COLO829 (cell line): ENCODE data around the gene EPS8.
A peak's percentile ranks its signal among the peaks of the same experiment; 100 is the strongest.
"Not testable (repeated sequence)": the region's sequence is repeated elsewhere in the genome, so short reads cannot be mapped to it uniquely, and the experiment has no call there.

ENCODE experiments used
- DNase-seq: peaks from one replicate; pipeline ENCODE4 v3.0.0; 2012; ENCODE audit warnings: low spot score

EPS8 gene

DNA sequence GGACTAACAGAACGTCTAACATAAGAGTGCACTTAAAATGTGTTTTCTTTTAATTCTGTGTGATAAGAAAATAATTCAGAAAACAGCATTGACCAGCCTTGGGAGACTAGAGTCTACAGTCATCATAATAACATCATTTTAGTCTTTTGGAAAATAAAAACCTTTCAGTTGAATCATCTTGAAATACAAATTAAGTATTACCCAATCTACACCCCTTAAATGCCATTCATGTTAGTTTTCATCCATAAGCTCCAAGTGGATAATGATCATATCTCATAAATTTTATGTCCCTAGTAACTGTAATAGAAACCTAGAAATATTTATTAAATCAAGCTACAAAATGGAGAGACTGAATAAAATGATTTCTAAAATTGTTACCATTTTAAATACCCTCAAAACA lies 32.4 kb downstream of the EPS8 start:
- no peak for DNase-seq

DNA sequence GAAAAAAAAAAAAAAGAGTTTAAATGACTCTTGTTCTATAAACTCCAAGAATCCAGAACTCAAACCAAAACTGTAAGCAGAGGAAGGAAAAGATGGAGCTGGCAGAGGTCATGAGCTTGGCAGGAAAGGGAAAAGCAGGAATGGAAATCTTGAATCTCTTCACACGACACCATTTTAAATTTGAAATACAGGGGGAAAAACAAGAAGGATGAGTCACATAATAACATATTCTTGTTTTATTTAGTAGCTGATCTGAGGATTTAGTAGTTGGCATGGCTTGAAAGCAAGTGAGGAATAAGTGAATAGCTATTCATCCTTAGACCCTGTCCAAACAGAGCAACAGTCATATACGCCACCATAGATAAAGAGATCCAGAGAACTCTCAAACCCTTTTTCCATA lies 35.0 kb downstream of the EPS8 start:
- DNase-seq = peak; percentile 92

DNA sequence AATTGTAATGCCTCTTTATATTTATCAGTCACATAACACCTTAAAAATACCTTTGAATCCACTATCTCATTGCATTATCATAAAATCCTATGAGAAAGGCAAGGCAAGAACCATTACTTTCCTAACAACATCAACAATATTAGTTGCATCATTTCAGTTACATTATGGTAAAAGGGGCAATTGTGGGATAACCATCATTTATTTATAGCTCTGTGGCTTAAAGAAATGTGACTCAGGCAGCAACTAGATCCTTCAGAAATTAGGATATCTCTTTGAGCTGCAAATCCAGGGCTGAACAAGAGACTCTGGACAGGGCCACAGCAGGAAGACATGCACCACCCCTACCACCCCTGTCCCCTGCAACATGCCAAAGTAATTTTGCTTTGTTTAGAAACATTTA lies 36.4 kb downstream of the EPS8 start:
- DNase-seq = no peak

DNA sequence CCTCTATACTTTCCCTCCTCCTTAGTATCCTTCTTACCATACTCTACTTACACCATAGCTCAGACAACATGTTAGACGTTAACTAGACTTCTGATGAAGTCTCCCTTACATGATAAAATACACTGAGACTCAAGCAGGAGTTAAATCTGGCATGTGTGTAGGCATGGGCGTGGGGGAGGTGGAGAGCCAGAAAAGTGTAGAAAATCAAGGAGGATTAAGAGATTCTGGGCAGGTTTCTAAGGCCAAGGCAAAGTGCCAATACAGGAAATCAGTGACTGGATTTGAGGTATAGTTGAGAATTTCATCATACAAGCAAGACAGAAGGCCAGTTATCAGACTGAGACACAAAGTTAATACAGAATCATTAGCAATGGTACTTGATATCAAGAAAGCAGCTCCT lies 37.4 kb downstream of the EPS8 start:
- DNase-seq = no peak

DNA sequence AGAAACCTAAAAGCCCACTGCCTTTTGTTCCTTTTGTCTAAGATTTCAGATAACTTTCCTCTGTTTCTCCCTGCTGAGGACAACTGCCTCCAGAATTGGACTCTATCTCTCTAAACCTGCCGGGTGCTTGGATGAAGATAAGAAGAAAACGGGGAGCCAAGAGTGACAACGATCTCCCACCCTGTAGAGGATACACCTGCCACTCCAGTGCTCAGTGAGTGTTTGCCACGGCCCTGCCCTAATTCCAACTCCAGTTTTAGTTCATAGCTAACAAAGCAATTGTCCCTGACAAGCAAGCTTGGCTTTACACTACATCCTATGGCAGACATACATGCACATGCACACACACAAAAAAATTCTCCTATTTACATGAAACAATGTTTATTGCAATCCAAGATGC lies 39.3 kb downstream of the EPS8 start:
- no peak for DNase-seq

DNA sequence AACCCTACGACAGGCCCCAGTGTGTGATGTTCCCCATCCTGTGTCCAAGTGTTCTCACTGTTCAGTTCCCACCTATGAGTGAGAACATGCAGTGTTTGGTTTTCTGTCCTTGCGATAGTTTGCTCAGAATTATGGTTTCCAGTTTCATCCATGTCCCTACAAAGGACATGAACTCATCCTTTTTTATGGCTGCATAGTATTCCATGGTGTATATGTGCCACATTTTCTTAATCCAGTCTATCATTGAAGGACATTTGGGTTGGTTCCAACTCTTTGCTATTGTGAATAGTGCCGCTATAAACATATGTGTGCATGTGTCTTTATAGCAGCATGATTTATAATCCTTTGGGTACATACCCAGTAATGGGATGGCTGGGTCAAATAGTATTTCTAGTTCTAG lies 47.3 kb downstream of the EPS8 start:
- not testable (repeated sequence) for DNase-seq

DNA sequence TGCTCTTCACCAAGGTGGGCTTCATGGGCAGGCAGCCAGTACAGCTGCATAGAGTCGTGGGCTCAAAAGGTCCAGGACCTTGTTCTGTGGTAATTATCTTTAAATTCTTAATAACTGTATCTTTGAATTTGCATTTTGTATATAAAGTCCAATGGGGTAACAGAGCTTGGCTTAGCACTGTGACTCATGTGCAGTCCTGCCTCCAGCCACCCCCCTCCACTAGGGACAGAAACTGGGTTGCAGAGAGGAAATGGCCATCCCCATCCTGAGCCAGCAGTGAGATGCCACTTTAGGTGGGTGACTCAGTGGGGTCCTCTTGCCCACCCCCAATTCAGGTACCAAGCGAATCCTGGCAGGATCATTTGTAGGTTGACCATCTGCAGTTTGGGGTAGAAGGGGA lies 48.1 kb downstream of the EPS8 start:
- DNase-seq = no peak

DNA sequence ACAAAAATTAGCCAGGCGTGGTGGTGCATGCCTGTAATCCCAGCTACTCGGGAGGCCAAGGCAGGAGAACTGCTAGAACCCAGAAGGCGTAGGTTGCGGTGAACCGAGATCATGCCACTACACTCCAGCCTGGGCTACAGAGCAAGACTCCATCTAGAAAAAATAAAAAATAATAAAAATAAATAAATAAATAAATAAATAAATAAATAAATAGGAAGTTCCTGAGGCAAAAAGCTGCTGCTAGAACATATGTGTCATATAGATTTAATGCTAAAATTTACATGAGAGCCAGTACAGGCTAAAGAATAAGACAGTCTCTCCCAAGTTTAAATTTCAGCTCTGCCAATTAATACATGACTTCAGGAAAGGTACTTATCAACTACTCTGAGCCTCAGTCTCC lies 48.8 kb downstream of the EPS8 start:
- DNase-seq = not testable (repeated sequence)

DNA sequence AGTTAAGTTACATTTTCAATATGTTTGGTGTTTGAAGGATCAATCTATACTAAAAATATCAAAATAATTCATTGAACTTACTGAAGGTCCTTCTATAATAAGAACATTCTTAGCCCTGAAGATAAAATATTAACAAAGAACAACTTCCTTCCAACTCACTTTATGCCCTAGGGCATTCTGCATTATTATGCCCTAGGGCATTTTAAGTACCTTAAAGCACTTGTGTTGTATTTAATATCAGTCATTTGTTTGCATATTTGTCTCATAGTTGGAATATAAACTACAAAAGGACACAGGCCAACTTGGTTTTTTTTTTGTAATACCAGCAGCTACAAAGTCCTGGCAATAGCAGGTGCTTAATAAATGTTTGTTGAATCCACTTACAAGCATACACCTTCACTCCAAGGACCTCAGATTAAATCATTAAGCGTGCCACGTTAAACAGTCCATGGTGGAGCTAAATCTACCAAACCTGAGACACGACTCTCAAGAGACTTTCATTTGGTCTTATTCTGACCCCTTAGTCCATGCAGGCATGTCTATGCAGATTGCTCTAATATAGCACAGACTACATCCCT lies 50.7 kb downstream of the EPS8 start:
- DNase-seq = no peak

DNA sequence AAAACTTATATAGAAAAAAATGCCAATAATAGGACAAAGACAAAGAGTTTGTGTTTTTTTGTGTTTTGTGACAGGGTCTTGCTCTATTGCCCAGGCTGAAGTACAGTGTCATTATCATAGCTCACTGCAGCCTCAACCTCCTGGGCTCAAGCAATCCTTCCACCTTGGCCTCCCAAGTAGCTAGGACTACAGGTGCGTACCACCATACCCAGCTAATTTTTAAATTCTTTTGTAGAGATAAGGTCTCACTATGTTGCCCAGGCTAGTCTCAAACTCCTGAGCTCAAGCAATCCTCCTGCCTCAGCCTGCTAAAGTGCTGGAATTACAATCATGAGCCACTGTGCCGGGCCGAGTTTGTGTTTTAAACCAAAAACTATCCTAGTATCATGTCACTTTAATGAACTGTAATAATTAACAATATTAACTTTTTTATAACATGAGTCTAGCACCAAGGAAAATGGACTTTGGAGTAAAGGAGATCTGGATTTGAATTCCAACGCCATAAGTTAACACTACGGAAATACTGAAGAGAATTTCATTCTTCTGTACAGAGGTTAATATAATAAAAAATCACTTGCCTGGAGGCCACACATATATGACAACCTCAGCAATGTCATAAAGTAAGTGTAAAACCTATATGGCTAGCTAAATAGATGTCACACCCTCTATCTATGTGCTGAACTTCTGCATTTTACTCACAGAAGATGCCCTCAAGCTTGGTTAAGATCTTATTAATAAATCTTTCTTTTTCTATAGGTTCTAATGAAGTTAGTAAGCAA lies 53.2 kb downstream of the EPS8 start:
- DNase-seq = no peak

DNA sequence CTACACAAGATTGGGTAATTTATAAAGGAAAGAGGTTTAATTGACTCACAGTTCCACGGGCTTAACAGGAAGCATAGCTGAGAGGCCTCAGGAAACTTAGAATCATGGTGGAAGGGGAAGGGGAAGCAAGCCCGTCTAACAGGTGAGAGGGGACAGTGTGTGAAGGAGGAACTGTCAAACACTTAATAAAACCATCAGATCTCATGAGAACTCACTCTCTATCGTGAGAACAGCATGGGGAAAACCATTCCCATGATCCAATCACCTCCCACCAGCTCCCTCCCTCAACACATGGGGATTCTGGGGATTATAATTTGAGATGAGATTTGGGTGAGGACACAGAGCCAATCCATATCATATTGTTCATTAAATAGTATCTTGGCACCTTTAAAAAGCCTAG lies 56.1 kb downstream of the EPS8 start:
- DNase-seq = no peak

DNA sequence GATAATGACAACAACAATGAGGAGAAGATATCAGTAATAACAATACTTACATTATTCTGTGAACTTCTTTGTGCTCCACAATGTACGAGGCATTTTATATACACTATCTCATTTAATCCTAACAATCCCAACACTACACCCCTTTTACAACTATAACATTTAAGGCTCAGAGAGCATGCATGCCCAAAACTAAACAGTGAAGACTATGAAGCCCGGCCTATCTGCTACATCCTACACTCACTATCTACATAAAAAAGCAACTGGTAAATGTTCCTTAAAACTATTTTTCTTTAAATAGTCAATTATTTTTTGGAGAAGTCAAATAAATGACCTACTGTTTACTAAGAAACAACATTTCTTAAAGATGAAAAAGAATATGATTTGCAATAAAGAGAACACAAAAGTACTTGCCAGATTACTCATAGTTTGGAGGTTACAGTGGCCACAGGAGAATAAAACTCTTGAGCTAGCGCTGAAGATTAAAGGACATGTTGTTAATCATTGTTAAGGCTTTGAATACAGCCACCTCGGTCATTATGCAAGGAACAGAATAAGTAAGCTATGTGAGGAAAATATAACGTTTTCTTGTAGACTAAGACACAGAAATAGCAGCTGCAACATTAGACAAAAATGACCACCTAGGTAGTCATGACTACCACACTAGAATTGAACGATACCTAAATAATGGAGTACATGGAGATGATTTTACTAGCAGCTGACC lies 56.7 kb downstream of the EPS8 start:
- no peak for DNase-seq

DNA sequence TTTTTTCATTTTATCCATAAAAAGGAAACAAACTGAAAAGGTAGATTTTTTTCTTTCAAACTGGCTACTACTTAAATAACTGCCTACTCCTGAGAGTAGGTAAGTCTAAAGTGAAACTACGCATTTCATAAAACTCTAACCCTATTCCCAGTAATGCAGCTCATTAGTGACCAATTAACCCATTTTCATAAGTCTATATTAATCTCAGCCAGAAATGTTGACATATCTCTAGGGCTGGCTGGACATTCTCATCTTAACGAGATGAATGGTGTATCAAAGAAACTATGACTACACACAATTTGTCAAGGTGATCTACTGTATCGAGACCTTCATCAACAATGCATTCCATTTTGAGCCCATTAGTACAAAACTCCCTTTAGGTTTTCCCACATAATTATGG lies 57.2 kb downstream of the EPS8 start:
- DNase-seq = no peak

DNA sequence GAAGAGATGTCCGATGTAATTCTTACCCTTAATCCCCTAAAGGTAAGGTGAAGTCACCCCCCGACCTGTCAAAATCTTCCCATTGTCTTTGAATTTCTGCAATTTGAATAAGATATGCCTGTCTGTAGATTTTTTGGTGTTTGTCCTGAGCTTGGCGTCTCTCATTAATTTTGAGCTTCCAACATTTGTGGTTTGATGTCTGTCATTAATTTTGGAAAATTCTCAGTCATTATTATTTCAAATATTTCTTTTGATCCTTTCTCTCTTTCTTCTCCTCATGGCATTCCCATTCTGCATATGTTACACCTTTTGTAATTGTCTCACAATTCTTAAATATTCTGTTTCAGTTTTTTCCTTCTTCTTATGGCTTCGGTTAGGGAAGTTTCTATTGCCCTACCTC lies 60.1 kb downstream of the EPS8 start:
- no peak for DNase-seq

DNA sequence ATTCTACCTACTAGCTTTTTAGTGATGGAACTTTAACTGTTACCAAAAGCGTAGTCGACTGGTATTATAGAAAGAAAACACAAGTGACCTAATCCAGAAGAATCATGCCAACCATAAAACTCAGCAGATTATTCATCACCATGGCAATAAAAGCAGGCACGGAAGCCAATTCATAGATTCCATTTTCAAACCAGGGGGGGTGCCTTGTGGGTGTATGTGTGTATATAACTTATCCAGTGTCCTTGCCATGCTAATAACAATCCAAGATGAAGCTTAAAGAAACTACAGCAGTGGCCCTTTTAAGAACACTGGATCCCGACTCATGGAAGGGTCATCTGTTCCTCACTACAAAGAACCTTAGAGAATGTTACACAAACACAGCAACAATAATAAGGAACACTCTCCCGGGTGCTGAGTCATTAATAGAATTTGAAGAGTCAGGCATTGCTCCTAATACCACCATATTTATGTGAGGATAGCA lies 61.0 kb downstream of the EPS8 start:
- peak; percentile 51 for DNase-seq

DNA sequence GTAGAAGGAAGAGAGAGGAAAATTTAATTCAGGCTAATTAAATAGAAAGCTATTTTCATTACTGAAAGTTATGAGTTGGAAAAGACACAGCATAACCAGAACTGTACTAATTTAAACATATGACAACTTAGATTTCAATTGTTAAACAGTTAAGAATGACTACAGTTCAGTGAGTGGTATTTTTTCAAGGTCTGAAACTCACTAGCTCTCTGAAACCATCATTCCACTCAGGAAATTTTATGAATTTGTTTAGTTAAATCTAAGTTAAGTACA lies 62.4 kb downstream of the EPS8 start:
- no peak for DNase-seq

DNA sequence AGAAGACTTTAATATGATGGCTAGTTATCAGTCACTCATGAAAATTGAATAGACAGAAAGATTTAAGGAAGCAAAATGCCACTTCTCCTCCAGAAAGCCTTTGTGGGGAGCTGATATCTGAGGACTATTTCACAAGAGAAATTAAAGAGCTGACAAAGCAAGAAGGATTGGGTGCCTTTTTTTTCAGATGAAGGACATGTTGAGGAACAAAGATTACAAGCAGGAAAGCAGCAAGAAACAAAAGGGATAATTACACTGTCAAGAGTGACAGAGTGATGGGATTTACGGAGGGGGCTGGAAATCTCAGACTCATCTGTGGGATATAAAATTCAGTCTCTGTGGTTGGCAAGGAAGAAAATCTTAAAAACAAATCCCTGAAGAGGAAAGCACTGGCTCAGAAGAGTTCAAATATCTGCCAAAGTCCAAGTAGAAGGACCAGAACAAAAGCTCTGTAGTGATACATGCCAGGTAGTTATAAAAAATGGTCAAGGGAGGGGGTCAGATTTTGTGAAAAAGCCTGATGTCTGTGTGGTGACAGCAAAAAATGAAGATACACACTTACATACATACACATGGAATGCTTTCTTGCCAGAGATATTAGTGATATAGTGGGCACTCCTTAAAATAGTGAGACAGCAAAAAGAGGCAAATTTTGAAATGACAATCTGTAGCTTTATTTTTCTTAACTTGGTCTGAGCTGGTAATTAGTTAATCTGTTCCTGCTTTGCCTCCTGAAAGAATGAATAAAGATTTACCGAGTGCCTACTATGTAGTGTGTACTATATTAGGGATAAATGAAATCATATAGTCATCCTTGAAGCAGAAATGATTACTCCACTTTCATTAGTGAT lies 62.9 kb downstream of the EPS8 start:
- no peak for DNase-seq

DNA sequence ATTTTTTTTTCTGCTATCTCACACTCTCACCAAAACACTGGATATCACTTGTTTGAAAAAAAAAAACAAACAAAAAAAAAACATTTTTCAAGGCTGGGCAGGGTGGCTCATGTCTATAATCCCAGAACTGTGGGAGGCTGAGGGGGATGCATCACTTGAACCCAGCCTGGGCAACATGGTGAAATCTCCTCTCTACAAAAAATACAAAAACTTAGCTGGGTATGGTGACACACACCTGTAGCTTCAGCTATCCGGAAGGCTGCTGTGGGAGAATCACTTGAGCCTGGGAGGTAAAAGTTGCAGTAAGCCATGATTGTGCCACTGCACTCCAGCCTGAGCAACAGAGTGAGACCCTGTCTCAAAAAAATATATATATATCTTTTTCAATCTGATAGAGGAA lies 66.2 kb downstream of the EPS8 start:
- DNase-seq = no peak

DNA sequence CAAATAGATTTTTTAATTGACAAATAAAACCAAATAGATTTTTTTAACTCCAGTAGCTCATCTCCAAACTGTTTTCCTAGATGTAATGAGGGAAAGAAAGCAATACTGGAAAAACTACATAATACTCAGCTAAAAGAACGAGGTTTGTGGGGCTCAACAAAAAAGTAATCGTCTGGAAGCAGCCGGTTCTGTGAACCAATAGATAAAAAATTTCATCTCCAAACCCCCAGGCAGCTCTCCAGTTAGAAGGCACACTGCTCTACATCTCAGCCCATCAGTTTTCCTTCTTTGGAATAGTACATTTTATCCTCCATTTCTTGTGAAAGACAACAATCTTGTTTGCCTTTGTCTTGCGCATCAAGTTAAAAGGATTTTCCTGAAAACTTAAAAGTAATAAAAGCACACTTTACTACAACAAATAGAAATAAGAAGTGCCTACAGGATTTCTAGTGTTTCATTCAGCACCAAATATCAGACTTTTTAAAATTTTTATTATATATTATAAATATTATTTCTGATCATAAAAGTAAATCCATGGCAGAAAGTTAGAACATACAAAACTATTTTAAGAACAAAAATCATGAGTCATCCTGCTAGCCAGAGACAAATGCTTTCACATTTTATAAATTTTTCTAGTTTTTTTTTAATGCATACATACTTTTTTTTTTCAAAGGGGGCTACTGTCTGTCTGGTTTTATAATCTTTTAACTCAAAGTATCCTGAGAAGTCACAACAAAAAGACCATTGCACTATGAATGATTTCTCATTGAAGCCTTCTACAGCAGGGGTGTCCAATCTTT lies 67.7 kb downstream of the EPS8 start:
- DNase-seq = no peak

DNA sequence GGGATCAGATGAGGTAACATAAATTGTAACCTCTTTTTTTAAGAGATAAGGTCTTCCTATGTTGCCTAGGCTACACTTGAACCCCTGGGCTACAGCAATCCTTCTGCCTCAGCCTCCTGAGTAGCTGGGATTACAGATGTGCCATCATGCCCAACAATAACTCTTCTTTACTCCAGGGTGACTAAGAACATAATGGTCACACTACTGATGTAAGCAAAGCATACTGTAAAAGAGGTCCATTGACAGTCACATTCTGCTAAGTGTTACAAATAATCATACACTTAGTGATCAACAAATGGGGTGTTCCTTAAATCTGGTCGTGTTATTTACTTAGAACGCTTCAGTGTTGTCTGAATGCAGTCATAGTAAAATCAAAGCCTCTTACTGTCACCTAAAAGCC lies 68.9 kb downstream of the EPS8 start:
- peak; percentile 63 for DNase-seq

DNA sequence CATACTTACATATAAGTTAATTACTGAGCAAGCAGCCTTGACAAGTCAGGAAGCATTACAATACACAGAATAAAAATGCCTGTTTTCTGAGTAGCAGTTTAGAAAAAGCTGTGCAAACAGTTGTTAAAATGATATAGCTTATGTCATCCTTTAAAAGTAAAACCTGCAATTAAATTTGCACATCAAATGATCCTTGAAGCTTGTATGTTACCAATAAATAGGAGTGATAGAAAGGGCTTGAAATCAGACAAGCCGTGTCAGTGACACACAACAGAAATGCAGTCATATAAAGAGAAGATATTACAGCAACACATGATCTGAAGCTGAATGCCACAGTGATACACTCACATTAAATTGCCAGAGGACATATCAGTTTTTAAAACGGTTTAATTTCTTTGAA lies 70.0 kb downstream of the EPS8 start:
- DNase-seq = no peak
